HG02981 (cell line): Measurements from ENCODE around the gene BMERB1.
"Not testable (repeated sequence)": the region's sequence is repeated elsewhere in the genome, so short reads cannot be mapped to it uniquely, and the experiment has no call there.

ENCODE experiments used
- ATAC-seq: cut with Tn5 transposase; IDR thresholded peaks from one replicate; pipeline ENCODE4 v1.9.1; 2021; ENCODE audit warnings: mild to moderate bottlenecking, moderate library complexity; ENCODE audit not compliant: unreplicated experiment

Gene BMERB1

DNA sequence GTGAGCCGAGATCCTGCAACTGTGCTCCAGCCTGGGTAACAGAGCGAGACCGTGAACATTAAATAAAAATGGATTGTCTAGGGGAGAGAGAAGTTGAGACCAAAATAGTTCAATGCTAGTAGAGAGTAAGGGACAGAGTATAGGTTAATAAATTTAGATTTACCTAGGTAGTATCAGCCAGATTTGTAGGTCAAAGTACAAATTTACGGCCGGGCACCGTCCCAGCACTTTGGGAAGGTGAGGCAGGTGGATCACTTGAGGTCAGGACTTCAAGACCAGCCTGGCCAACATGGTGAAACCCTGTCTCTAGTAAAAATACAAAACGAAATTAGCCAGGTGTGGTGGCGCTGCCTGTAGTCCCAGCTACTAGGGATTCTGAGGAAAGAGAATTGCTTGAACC lies 12.2 kb upstream of the BMERB1 start:
- ATAC-seq = no peak

DNA sequence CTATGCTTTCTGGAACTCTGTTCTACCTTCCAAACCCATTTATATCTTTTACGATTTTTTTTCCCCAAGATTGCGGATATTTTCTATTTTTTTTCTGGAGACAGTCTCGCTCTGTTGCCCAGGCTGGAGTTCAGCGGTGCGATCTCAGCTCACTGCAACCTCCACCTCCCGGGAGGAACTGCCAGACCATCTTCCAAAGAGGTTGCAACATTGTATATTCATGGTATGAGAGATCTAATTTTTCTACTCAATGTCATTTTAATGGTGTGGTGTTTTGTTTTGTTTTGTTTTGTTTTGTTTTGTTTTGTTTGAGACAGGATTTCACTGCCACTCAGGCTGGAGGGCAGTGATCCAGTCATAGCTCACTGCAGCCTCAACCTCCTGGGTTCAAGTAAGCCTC lies 8.5 kb upstream of the BMERB1 start:
- no peak for ATAC-seq

DNA sequence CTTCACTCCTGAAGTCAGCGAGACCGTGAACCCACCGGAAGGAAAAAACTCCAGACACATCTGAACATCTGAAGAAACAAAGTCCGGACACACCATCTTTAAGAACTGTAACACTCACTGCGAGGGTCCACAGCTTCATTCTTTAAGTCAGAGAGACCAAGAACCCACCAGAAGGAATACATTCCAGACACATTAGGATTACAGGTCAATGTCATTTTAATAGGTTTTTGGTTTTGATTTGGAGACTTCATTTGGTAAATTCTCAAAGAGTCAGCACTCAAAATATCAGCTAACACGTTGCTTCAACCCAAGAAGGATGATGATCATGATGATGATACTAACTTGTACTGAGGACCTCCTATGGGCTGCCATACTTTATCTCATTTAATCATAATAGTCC lies 7.6 kb upstream of the BMERB1 start:
- no peak for ATAC-seq

DNA sequence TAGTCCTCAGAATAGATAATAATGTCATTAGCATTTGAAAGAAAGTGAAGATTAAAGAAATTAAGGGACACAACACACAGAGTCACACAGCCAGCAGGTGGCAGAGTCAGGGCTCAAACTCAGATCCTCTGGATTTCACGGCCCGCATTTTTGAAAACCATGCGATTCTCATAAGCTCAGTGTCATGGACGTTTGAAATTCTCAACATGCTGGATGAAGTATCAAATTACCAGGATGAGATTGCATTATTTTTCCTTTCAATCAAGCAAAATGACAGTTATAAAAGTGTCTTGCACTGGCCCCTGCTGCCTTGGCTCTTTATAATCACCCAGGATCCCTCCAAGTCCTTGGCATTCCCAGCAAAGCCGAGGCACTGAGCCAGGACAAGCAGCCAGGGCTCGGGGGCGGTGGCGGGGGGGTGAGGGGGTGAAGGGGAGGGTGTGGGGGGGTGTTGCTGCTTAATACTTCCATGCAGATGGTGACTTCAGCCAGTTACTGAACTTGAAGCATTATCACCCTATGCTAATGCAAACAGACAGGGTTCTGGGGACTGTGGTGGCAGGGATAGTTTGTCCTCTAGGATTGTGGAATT lies 6.6 kb upstream of the BMERB1 start:
- ATAC-seq = no peak

DNA sequence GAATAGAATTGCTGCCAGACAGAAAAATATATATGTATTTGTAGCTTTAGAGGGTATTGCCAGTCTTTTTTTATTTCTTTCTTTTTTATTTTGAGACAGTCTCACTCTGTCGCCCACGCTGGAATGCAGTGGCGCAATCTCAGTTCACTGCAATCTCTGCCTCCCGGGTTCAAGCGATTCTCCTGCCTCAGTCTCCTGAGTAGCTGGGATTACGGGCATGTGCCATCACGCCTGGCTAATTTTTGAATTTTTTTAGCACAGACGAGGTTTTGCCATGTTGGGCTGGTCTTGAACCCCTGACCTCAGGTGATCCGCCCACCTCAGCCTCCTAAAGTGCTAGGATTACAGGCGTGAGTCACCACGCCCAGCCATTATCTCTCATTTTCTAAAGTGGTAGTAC lies 3.5 kb upstream of the BMERB1 start:
- not testable (repeated sequence) for ATAC-seq

DNA sequence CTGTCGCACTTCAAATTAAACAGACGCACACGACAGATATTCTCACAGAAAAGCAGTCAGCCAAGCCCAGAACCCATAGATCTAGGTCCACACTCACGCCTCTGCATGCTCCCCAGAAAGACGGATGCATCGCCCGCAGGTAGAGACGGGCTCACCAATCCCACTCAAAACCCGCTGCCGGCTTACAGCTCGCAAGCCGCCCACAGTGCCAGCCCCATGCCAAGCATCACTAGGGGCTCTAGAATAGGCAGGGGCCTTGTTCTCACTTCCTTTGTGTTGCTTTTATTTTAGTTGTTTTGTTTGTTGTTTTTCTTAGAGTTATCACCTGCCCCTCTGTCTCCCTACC lies 336 bp upstream of the BMERB1 start:
- ATAC-seq = no peak

DNA sequence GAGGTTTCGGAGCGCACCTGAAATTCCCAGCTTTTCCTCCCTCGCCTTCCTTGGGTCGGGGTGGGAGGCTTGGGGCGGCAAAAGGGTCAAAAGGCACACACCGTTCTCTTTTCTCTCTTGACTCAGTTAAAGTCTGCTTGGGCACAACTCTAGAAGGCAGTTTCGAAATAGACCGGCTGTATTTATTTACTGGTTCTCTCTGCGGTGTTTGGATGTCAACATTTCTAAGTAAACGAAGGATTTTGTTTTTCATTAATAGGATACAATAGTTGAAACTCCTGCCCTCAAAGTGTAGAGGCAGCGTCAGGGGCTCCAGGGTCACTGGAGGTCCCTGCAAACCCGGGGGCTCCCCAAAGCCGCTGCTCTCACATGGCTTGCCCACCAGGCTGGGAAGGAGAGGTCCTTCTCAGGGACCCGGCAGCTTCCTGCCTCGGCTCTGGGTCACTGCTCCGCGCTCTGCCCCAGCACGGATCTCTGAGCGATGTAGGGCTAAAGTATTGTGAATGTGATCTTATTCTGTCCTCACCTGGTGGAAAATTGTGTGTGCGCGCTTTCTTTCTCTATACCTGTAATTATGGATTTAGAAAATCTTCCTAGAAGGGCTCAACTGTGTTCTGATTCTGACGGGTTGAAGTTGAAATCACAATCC lies 952 bp downstream of the BMERB1 start:
- no peak for ATAC-seq

DNA sequence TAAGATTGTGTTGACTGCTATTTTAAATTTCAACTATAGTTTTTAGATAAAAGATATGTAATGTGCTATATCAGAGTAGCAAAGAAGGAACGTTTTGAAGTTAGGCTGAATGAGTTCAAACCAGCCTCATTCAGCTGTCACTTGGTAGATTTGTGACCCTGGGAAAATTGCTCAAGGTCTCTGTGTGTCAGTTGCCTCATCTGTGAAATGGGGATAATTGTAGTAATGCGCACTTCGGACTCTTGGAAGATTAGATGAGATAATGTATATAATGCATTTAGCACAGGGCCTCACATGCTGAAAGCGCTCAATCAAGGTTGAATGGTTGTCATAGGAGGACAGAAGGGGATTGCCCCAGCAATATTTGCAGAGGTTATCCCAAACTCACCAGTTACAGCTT lies 4.7 kb downstream of the BMERB1 start:
- ATAC-seq = no peak

DNA sequence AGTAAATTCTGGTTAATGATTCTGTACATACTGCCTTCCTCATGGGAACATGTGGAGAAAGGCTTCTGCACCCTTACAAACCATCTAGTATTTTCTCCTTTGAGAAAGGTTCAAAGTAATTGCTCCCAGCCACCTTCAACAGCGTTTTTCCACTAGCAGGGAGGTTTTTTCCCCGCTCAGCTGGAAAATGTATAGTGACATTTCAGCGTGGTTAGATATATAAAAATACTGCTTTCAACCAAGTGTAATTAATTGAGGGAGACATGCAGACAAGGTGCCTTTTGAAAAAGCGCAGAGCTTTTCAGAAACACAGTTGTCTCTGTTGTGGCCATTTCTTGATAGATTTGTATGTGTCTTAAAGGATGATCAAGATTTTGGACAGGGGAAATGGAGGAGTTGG lies 5.1 kb downstream of the BMERB1 start:
- ATAC-seq = no peak

DNA sequence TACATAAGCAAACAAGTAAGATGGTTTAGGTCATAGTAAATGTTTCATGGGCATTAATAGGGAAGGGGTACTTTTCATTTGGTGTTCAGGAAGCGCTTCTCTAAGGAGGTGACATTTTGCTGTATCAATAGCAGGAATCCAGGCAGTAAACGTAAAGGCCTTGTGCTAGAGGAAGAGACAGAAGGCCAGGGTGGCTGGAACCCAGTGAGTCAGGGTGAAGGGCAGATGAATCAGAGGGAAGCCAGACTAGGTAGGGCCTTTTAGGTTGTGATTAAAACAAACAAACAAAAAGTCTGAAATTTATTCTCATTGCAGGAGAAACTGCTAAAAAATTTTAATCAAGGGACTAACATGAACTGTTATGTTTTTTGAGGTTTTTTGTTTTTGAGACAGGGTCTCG lies 6.5 kb downstream of the BMERB1 start:
- ATAC-seq = no peak

DNA sequence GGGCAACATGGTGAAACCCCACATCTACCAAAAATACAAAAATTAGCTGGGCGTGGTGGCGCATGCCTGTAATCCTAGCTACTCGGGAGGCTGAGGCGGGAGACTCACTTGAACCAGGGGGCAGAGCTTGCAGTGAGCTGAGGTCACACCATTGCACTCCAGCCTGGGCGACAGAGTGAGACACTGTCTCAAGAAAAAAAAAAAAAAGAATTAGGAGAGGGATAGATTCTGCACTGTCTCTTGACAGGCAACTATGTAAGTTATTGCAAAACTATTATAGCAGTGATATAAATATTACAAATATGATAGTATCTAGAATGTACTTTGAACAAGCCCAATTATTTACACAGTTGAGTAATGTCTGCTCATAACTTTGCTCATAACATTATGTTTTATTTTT lies 7.8 kb downstream of the BMERB1 start:
- ATAC-seq = not testable (repeated sequence)

DNA sequence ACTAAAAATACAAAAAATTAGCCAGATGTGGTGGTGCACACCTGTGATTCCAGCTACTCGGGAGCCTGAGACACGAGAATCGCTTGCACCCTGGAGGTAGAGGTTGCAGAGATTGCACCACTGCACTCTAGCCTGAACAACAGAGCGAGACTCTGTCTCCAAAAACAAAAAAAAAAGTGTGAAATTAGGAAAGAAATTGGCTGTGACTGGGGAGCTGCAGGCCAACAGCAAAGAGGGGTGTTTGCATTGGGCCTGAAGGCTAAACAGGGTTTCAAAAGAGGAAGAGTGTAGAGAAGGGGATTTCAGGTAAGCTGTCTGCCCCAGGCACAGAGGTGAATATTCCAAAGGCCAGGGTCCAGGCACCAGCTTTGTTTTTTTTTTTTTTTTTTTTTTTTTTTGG lies 9.4 kb downstream of the BMERB1 start:
- no peak for ATAC-seq

DNA sequence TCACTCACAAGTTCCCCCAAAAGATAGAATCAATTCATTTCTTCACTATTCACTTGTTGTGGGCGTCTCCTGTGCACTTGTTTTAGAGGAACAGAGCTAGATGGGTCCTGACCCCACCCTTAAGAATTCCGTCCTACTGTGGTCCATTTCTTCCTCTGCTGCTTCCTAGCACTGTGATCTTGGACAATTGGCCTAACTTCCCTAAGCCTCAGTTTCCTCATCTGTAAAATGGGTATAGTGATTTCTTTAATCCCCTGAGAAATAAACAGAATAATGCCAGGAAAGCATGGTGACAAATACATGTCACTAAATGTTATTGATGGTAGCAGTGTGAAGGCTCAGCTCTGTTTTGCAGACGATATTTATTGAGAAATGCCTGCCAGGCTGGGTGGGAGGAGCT lies 9.9 kb downstream of the BMERB1 start:
- no peak for ATAC-seq

DNA sequence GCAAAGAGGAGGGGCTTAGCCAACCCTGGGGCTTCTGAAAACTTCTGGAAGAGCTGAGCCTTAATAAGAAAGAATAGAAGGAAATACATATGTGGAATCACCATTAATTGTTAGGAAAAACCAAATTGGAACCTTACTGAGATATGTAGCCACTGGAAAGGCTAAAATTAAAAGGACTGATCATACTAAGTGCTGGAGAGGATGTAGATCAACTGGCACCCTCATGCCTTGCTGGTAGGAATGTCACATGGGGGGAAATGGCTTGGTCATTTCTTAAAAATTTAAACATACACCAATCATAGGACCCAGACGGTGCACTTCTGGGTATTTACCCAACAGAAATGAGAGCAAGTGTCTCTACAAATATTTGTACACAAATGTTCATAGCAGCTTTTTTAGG lies 11.1 kb downstream of the BMERB1 start:
- no peak for ATAC-seq

DNA sequence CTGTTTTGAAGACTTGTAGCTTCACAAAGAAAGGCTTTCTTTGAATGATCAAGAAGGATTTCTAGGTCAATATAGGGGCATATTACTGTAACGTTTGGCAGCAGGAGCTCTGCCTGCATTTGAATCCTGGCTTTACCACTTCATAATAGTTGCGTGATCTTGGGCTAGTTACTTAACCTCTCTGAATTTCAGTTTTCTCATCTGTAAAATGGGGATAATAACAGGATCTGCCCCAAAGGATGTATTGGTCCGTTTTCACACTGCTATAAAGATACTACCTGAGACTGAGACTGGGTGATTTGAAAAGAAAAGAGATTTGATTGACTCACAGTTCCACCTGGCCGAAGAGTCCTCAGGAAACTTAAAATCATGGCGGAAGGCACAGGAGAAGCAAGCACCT lies 12.5 kb downstream of the BMERB1 start:
- no peak for ATAC-seq

DNA sequence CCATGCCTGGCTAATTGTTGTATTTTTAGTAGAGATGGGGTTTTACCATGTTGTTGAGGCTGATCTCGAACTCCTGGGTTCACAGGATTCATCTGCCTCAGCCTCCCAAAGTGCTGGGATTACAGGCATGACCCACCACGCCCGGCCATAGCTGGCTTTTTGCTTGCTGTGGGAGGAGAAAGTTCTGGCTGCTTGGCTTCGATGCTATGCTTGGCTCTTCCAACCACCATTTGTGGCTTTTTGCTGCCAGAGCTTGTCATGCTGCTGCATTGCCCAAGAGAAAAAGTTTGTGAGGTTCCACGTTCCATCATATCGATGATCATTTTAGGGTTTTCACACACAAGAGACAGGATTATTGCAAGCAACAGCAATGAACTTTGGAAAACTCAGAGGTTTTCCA lies 16.2 kb downstream of the BMERB1 start:
- ATAC-seq = no peak

DNA sequence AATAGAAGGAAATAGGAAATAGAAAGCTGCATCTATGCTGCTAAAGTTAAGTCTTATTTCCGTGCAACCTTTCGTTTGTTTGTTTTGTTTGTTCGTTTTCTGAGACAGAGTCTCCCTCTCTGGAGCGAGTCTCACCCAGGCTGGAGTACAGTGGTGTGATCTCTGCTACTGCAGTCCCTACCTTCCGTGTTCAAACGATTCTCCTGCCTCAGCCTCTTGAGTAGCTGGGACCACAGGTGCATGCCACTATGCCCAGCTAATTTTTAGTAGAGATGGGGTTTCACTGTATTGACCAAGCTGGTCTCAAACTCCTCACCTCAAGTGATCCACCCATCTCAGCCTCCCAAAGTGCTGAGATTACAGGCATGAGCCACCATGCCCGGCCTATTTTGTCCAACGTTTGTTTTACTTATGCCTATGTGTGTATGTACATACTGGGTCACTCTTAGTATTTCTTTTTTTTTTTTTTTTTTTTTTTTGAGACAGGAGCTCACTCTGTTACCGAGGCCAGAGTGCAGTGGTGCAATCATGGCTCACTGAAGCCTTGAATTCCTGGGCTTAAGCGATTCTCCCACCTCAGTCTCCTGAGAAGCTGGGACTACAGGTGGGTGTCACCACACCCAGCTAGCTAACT lies 16.8 kb downstream of the BMERB1 start:
- no peak for ATAC-seq

DNA sequence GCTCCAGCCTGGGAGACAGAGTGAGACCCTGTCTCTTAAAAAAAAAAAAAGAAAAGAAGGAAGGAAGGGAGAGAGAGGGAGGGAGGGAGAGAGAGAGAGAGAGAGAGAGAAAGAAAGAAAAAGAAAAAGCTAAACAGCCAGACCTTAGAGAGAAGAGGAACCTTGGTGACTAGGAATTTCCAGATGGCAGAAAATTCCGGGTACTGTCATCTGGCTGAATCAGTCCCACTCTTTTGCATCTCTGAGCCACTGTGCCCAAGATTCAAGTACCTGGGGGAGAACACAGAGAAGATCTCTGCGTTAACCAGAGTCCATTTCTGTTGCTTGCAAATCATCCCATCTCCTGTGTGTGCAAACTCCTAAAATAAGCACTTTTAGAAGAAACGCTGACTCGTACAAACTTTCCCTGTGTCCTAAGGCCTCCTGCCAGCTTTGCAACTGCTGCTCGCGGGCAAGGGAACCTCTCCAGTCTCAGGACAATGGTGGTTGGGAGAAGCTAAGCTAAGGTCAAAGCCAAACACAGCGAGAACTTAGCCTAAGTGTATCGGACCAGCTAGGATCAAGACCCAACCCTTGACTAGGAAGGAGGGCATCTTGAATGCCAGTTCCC lies 18.0 kb downstream of the BMERB1 start:
- ATAC-seq = no peak

DNA sequence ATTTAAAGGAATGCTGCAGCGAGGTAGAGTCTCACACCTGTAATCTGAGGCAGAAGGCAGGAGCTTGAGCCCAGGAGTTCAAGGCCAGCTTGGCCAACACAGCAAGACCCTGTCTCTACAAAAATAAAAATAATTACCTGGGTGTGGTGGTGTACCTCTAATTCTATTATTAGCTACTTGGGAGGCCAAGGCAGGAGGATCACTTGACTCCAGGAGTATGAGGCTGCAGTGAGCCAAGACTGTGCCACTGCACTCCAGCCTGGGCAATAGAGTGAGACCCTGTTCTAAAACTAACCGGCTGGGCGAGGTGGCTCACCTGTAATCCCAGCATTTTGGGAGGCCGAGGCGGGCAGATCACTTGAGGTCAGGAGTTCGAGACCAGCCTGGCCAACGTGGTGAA lies 18.9 kb downstream of the BMERB1 start:
- ATAC-seq = not testable (repeated sequence)

DNA sequence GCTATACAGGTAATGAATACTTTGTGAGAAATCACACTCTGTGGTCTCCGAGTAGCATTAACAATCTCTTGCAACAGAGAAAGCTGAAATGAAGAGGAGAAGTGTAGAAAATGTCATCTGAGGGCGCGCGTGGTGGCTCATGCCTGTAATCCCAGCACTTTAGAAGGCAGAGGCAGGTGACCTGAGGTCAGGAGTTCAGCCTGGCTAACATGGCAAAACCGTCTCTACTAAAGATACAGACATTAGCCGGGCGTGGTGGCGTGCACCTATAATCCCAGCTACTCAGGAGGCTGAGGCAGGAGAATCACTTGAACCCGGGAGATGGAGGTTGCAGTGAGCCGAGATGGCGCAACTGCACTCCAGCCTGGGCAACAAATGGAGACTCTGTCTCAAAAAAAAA lies 20.5 kb downstream of the BMERB1 start:
- ATAC-seq = not testable (repeated sequence)

DNA sequence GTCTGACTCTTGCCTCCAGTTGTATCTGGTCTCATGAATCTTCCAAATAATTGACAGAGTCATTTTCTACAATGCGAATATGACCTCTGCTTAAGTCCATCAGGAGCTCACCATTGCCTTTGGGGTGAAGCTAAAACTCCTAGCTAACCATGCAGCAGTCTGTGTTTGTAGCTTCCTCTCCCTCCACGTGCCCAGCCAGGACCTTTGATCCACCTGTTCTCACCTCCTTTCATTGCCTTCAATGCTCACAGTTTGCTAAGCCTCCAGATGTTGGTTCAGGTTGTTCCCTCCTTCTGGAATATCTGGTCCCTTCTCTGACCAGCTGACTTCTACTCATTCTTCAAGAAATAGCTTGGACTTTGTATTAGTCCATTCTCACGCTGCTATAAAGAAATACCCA lies 23.0 kb downstream of the BMERB1 start:
- ATAC-seq = no peak

DNA sequence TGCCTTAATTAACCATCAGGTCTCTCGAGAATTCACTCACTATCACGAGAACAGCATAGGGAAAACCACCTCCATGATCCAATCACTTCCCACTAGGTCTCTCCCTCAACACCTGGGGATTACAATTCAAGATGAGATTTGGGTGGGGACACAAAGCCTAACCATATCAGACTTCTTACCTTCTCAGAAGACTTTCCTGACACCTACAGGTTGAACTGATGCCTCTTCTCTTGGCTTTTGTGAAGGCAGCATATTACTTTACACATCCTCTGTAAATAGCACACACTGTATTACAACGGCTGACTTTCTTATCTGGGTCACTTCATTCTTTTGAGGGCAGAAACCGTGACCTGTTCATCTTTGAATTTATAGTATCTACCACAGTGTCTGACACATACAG lies 23.6 kb downstream of the BMERB1 start:
- ATAC-seq = no peak
